Measurements from ENCODE around the gene SH2D6. TPM values are rescaled to one million over a fixed set of nuclear protein-coding genes. Genes with fewer than 3 reads are reported as not detected.

SH2D6 gene
- total and polyA plus RNA-seq, 2 of the 8 experiments (the other 6 are each of a cell fraction or from before 2014, with no cell fraction given) = 0.42 TPM; not detected in 1

- TF ChIP-seq SRF (IDR thresholded peaks at IDR 0.05; ENCODE audit: low read depth, low read length) (no peak), CREB1 (IDR thresholded peaks at IDR 0.05) (no peak), SUZ12 (IDR thresholded peaks at IDR 0.05; ENCODE audit: low read length) (no peak)
Observed at GRCh38 chr2:85446296-85447221, 28.0 kb downstream of the SH2D6 start (continued).

Data from H1 (cell line).